GM19455 (cell line): ENCODE measurements around the gene TRIM66.
"Not testable (repeated sequence)": the region's sequence is repeated elsewhere in the genome, so short reads cannot be mapped to it uniquely, and the experiment has no call there.

Experiments
- ATAC-seq: cut with Tn5 transposase; IDR thresholded peaks from one replicate; pipeline ENCODE4 v1.9.1; 2021; ENCODE audit not compliant: unreplicated experiment

The TRIM66 gene

GRCh38 chr11:8692417-8692816, 10.0 kb upstream of the TRIM66 start:
- no peak for ATAC-seq

- ATAC-seq = no peak
These were observed 9.1 kb upstream of the TRIM66 start for GRCh38 chr11:8691601-8692000.

GRCh38 chr11:8690374-8691342, 8.2 kb upstream of the TRIM66 start:
- ATAC-seq = no peak

- ATAC-seq = no peak
These were observed 7.3 kb upstream of the TRIM66 start for GRCh38 chr11:8689726-8690255.

- ATAC-seq = peak; percentile 94
These were observed 6.2 kb upstream of the TRIM66 start for GRCh38 chr11:8688414-8689362.

GRCh38 chr11:8686325-8686724, 3.9 kb upstream of the TRIM66 start:
- no peak for ATAC-seq

GRCh38 chr11:8685820-8686219, 3.4 kb upstream of the TRIM66 start:
- ATAC-seq = no peak

GRCh38 chr11:8685306-8685705, 2.8 kb upstream of the TRIM66 start:
- no peak for ATAC-seq

GRCh38 chr11:8684600-8685290, 2.3 kb upstream of the TRIM66 start:
- ATAC-seq = no peak

GRCh38 chr11:8683115-8683807, 796 bp upstream of the TRIM66 start:
- no peak for ATAC-seq

GRCh38 chr11:8681837-8682302, 595 bp downstream of the TRIM66 start:
- no peak for ATAC-seq

GRCh38 chr11:8679006-8679405, 3.5 kb downstream of the TRIM66 start:
- no peak for ATAC-seq

- ATAC-seq = no peak
These were observed 6.0 kb downstream of the TRIM66 start for GRCh38 chr11:8676458-8676857.

GRCh38 chr11:8674859-8675258, 7.6 kb downstream of the TRIM66 start:
- ATAC-seq = no peak

- ATAC-seq = no peak
These were observed 10.1 kb downstream of the TRIM66 start for GRCh38 chr11:8672346-8672745.

- no peak for ATAC-seq
These were observed 10.8 kb downstream of the TRIM66 start for GRCh38 chr11:8671651-8672062.

GRCh38 chr11:8671193-8671612, 11.3 kb downstream of the TRIM66 start:
- no peak for ATAC-seq

- ATAC-seq = not testable (repeated sequence)
These were observed 12.4 kb downstream of the TRIM66 start for GRCh38 chr11:8670081-8670480.

GRCh38 chr11:8665222-8665621, 17.2 kb downstream of the TRIM66 start:
- ATAC-seq = no peak
